HCT116 (cell line): ENCODE measurements around the gene PPY. TPM values are rescaled to one million over a fixed set of nuclear protein-coding genes. Genes with fewer than 3 reads are reported as not detected.
A peak's percentile ranks its signal among the peaks of the same experiment; 100 is the strongest.

Experiments
- ATAC-seq: fragments of 200-7000 bp; cut with Tn5 transposase; 2 replicates; pipeline ENCODE4 v1.9.1; 2020; ENCODE audit warnings: mild to moderate bottlenecking, moderate library complexity
- BruUV-seq: library from RNA; stranded (reverse); fragments of 400-500 nt; replicated peaks from 2 replicates; lab custom pipeline; 2021; lab: Mats Ljungman, UMichigan
- CTCF ChIA-PET: fragments of 300-600 bp; sonication (Branson Sonifier 250); formaldehyde crosslinking; loops from one replicate; lab custom pipeline; 2021; ENCODE audit warnings: antibody characterized with exemption; lab: Charles Lee
- POLR2A ChIA-PET: fragments of 300-600, 350-600 bp; sonication (Branson Sonifier 250); formaldehyde crosslinking; loops from one replicate; lab custom pipeline; 2021; ENCODE audit warnings: antibody characterized with exemption; lab: Charles Lee
- RAD21 ChIA-PET, 2 experiments: fragments of 300-600 bp; sonication (Branson Sonifier 250); formaldehyde crosslinking; loops; one replicate each; lab custom pipeline; 2023; ENCODE audit warnings: low total read pairs in 2 of 2; ENCODE audit not compliant: uncharacterized antibody in 2 of 2, unreplicated experiment in 2 of 2, low non-redundant PET in 1 of 2; lab: Charles Lee
- DNase-seq: peaks from one replicate; pipeline ENCODE4 v3.0.0-alpha.2; 2010; ENCODE audit warnings: low read depth, low spot score
- H2AFZ ChIP-seq: fragments of 200-600 bp; shearing (Covaris generic), sonication (generic); 2 replicates; pipeline ENCODE4 v1.6.1; 2017; ENCODE audit warnings: low read depth, mixed run types, mixed read lengths, antibody characterized with exemption, low read length; ENCODE audit not compliant: poor library complexity, severe bottlenecking
- H3K27ac ChIP-seq: 2 replicates; pipeline ENCODE4 v1.5.1; 2012; ENCODE audit warnings: low read depth, low read length
- H3K27me3 ChIP-seq: fragments of 200-600 bp; sonication (generic); 2 replicates; pipeline ENCODE4 v1.6.1; 2016; ENCODE audit warnings: mixed run types, low read length, mixed read lengths; ENCODE audit not compliant: insufficient read depth
- H3K36me3 ChIP-seq, 2 experiments: fragments of 200-500 bp in 1 of 2; fragments of 200-600 bp in 1 of 2; sonication (Bioruptor generic) in 1 of 2; sonication (generic) in 1 of 2; 2 replicates each; pipeline versions ENCODE4 v1.5.1 to v1.6.1; 2014 to 2016; ENCODE audit warnings: low read length in 2 of 2, inconsistent platforms in 1 of 2, mixed read lengths in 1 of 2, mixed run types in 1 of 2; ENCODE audit not compliant: insufficient read depth in 2 of 2, control insufficient read depth in 1 of 2
- H3K4me1 ChIP-seq, 2 experiments: fragments of 200-600 bp in 1 of 2; sonication (generic) in 1 of 2; 2 replicates each; pipeline versions ENCODE4 v1.5.1 to v1.6.1; 2012 to 2017; ENCODE audit warnings: low read length in 2 of 2, inconsistent platforms in 1 of 2, mild to moderate bottlenecking in 1 of 2, mixed read lengths in 1 of 2, mixed run types in 1 of 2, moderate library complexity in 1 of 2; ENCODE audit not compliant: insufficient read depth in 2 of 2, control insufficient read depth in 1 of 2
- H3K4me2 ChIP-seq: fragments of 200-600 bp; sonication (generic); 2 replicates; pipeline ENCODE4 v1.6.1; 2017; ENCODE audit warnings: mixed run types, low read length, mixed read lengths
- H3K4me3 ChIP-seq, 2 experiments: fragments of 200-600 bp in 1 of 2; sonication (generic) in 1 of 2; replicated peaks in 1 of 2; 2 replicates each; pipeline ENCODE4 v1.5.1; 2011 to 2016; ENCODE audit warnings: low read length in 2 of 2, control low read depth in 1 of 2, low read depth in 1 of 2, mild to moderate bottlenecking in 1 of 2, mixed read lengths in 1 of 2, mixed run types in 1 of 2
- H3K79me2 ChIP-seq: fragments of 200-600 bp; sonication (generic); 2 replicates; pipeline ENCODE4 v1.6.1; 2017; ENCODE audit warnings: mild to moderate bottlenecking, mixed run types, low read length, moderate library complexity, mixed read lengths; ENCODE audit not compliant: insufficient read depth
- H3K9ac ChIP-seq: fragments of 200-600 bp; sonication (generic); 2 replicates; pipeline ENCODE4 v1.6.1; 2016; ENCODE audit warnings: low read length, mixed read lengths
- H3K9me2 ChIP-seq: fragments of 200-600 bp; sonication (generic), shearing (Covaris generic); 2 replicates; pipeline ENCODE4 v1.6.1; 2017; ENCODE audit warnings: mixed run types, mild to moderate bottlenecking, moderate library complexity; ENCODE audit not compliant: insufficient read depth
- H3K9me3 ChIP-seq, 2 experiments: fragments of 200-500 bp in 1 of 2; fragments of 200-600 bp in 1 of 2; sonication (Bioruptor generic) in 1 of 2; sonication (generic) in 1 of 2; 2 replicates each; pipeline ENCODE4 v1.6.1; 2014 to 2017; ENCODE audit warnings: low read length in 2 of 2, mixed read lengths in 2 of 2, inconsistent platforms in 1 of 2, low read depth in 1 of 2, mild to moderate bottlenecking in 1 of 2, mixed run types in 1 of 2, moderate library complexity in 1 of 2; ENCODE audit not compliant: control insufficient read depth in 1 of 2, insufficient read depth in 1 of 2
- H4K20me1 ChIP-seq: fragments of 200-600 bp; sonication (generic), shearing (Covaris generic); 2 replicates; pipeline ENCODE4 v1.6.1; 2017; ENCODE audit warnings: mixed run types, mild to moderate bottlenecking, moderate library complexity; ENCODE audit not compliant: insufficient read depth
- EZH2 ChIP-seq: fragments of 200-600 bp; sonication (generic); IDR thresholded peaks from 2 replicates; pipeline ENCODE4 v1.6.1; 2017; ENCODE audit warnings: antibody characterized with exemption, mixed run types
- POLR2AphosphoS5 ChIP-seq: IDR thresholded peaks from 2 replicates; pipeline ENCODE4 v1.6.1; 2011; ENCODE audit warnings: mild to moderate bottlenecking, low read depth, low read length, moderate library complexity
- RAD21 ChIP-seq: IDR thresholded peaks from 2 replicates; pipeline ENCODE4 v1.6.1; 2012; ENCODE audit warnings: low read depth, mild to moderate bottlenecking
- SP1 ChIP-seq: IDR thresholded peaks from 2 replicates; pipeline ENCODE4 v1.6.1; 2012; ENCODE audit warnings: low read depth
- SRF ChIP-seq: IDR thresholded peaks from 2 replicates; pipeline ENCODE4 v1.6.1; 2012; ENCODE audit warnings: low read depth
- ZNF274 ChIP-seq: fragments of 200-500 bp; sonication (Bioruptor generic); IDR thresholded peaks from 2 replicates; pipeline ENCODE4 v1.6.1; 2014; ENCODE audit warnings: mild to moderate bottlenecking, low read depth, low read length, inconsistent platforms
- intact Hi-C: fragments of 100-400 bp; cut with micrococcal nuclease; formaldehyde crosslinking; loops from 2 replicates; pipeline ENCODE4 v1.10.0; 2022
- total RNA-seq: library from RNA; stranded (reverse); gene quantifications from one replicate; pipeline ENCODE4 v1.2.1, GENCODE V29; 2021; ENCODE audit not compliant: unreplicated experiment

Gene PPY
- total RNA-seq, 1 experiment from 2014 or later = not detected

GRCh38 chr17:43900858-43901754, 41.2 kb downstream of the PPY start:
- intact Hi-C loops = loop anchor here (10.0 kb wide), 1 partner anchor 464 kb away; the partner anchor contains the start of gene FAM171A2

DNA sequence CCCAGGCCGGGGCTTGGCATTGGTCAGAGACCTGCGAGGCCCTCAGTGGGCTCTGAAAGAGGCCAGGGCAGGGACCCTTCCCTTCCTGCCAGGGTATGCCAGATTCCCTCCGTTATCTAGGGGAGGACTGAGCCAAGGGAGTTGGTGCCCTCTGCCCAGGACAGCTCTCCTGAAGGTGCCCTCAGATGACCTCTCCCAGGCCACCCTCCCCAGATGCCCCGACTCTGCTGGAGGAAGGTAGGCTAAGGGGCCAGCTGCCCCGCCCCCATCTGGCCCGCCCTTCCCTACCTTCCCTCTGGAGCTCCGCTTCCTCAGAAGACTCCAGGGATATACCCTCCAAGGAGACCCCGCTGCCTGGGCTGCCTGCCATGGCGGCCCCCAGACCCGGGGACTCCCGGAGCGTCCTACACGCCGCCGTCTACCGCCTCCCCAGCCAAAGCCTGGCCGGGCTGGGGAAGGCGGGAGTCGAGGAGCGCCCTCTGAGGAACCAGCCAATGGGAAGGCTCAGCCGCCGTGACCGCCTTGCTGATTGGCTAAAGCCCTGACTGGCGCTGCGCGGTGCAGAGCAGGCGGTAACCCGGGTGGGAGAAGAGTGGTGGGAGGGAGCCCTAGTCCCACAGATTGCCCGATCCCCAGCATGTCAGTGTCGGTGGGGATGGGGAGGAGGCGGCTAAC, 42.0 kb downstream of the PPY start:
- intact Hi-C loops = loop anchor here (10.0 kb wide), 1 partner anchor 464 kb away; the partner anchor contains the start of gene FAM171A2
- Histone ChIP-seq H3K79me2 (no peaks in the 10 kb centered on the region), H4K20me1 (no peaks in the 10 kb centered on the region), H3K36me3 (no peaks in the 10 kb centered on the region), H3K4me1 (peaks cover 21 to 42% of the 10 kb centered on the region in 2 experiments; a peak in 3 of 4 replicates), H3K27ac (peak overlapping the region; percentile 24; the same call in 1 of the 2 replicates), H3K9me3 (no peaks in the 10 kb centered on the region), H2AFZ (peak overlapping the region; percentile 45), H3K9ac (peak overlapping the region; percentile 62), H3K9me2 (no peaks in the 10 kb centered on the region), H3K27me3 (no peaks in the 10 kb centered on the region), H3K4me3 (peak overlapping the region; percentile 57 to 70), H3K4me2 (peak overlapping the region; percentile 96)
- ChIA-PET CTCF (interaction anchor here (1.0 to 1.5 kb wide), 2 partner anchors 10 to 20 kb away, joined by 3 to 6 read pairs; no protein-coding TSS in a partner anchor), POLR2A (no interaction called here), RAD21 (no interaction called here)
- no TSS peak for BruUV-seq
- ATAC-seq (peak; percentile 100), DNase-seq (peak; percentile 56)
- TF ChIP-seq POLR2AphosphoS5 (peak; percentile 66; the same call in 1 of the 2 replicates), SP1 (peak; percentile 69), ZNF274 (no peak)

More at GRCh38 chr17:43900858-43901754, 41.2 kb downstream of the PPY start:
- H3K27me3 ChIP-seq = no peaks in the 10 kb centered on the region
- CTCF ChIA-PET = interaction anchor here (1.0 to 1.5 kb wide), 2 partner anchors 9 to 21 kb away, joined by 3 to 6 read pairs; no protein-coding TSS in a partner anchor
- H3K79me2 ChIP-seq = no peaks in the 10 kb centered on the region
- no peaks in the 10 kb centered on the region for H3K36me3 ChIP-seq
- TF ChIP-seq EZH2 (no peak), SRF (no peak), RAD21 (no peak), SP1 (no peak)
- DNase-seq (no peak), ATAC-seq (peak; percentile 21)
- H3K4me2 ChIP-seq = peak overlapping the region; percentile 96
- peak overlapping the region; percentile 62 for H3K9ac ChIP-seq
- POLR2A ChIA-PET = no interaction called here
- no peaks in the 10 kb centered on the region for H3K9me3 ChIP-seq
- H4K20me1 ChIP-seq = no peaks in the 10 kb centered on the region
- H3K27ac ChIP-seq = no peak overlapping the region
- no peaks in the 10 kb centered on the region for H3K9me2 ChIP-seq
- peaks cover 28 to 48% of the 10 kb centered on the region in 2 experiments; a peak in 3 of 4 replicates for H3K4me1 ChIP-seq
- RAD21 ChIA-PET = no interaction called here
- peak overlapping the region; percentile 57 to 70 for H3K4me3 ChIP-seq
- BruUV-seq = no TSS peak
- peak overlapping the region; percentile 45 for H2AFZ ChIP-seq
